Measurements from ENCODE around the gene SCYL1.
A peak's percentile ranks its signal among the peaks of the same experiment; 100 is the strongest.

- TF ChIP-seq EZH2 (IDR thresholded peaks at IDR 0.05) (no peak), CTCF (IDR thresholded peaks at IDR 0.05) (peak; percentile 74), EZH2phosphoT487 (IDR thresholded peaks at IDR 0.05) (no peak)
Observed at GRCh38 chr11:65569973-65570918, 45.4 kb downstream of the SCYL1 start, which contains the start of gene ZNRD2.

Data from neural progenitor cell (in vitro differentiated cells).